MM.1S (cell line): ENCODE data around the gene NSD2.

Experiments used
- CTCF ChIP-seq: fragments of 300-600 bp; sonication (generic); IDR thresholded peaks from 2 replicates; pipeline ENCODE4 v1.5.1; 2016; ENCODE audit warnings: antibody characterized with exemption, low read length, mixed read lengths
- EZH2 ChIP-seq: fragments of 300-600 bp; sonication (generic); optimal IDR thresholded peaks from 2 replicates; pipeline ENCODE3; 2017; ENCODE audit warnings: low read depth, mild to moderate bottlenecking, antibody characterized with exemption, low read length, mixed read lengths
- EZH2phosphoT487 ChIP-seq: fragments of 300-600 bp; sonication (generic); IDR thresholded peaks from 2 replicates; pipeline ENCODE4 v1.6.1; 2018; ENCODE audit warnings: antibody characterized with exemption, low read length

- TF ChIP-seq CTCF (no peak), EZH2 (no peak), EZH2phosphoT487 (no peak)
Observed at GRCh38 chr4:1956631-1957030, 85.4 kb downstream of the NSD2 start.
